GM12878 (cell line): ENCODE results near the gene FMNL2. TPM values are rescaled to one million over a fixed set of nuclear protein-coding genes. Genes with fewer than 3 reads are reported as not detected.

Source experiments
- ATAC-seq: fragments of 200-7000 bp; cut with Tn5 transposase; 3 replicates; pipeline ENCODE4 v1.9.1; 2020; ENCODE audit warnings: mild to moderate bottlenecking, moderate library complexity
- BruUV-seq: library from RNA; stranded (reverse); fragments of 400-500 nt; replicated peaks from 2 replicates; lab custom pipeline; 2021; lab: Mats Ljungman, UMichigan
- CTCF ChIA-PET: fragments of 300-600 bp; sonication (Branson Sonifier 250); formaldehyde crosslinking; extraction: SDS; loops from one replicate; lab custom pipeline; 2021; ENCODE audit warnings: inconsistent platforms; lab: Yijun Ruan, JAX
- POLR2A ChIA-PET: fragments of 350-600 bp; formaldehyde crosslinking; extraction: SDS; loops from one replicate; lab custom pipeline; 2021; ENCODE audit warnings: inconsistent platforms; lab: Charles Lee
- RAD21 ChIA-PET: fragments of 300-600 bp; sonication (Branson Sonifier 250); formaldehyde crosslinking; loops from one replicate; lab custom pipeline; 2023; ENCODE audit warnings: antibody characterized with exemption; ENCODE audit not compliant: unreplicated experiment; lab: Charles Lee
- SMC1A ChIA-PET: fragments of 300-600 bp; sonication (Branson Sonifier 250); formaldehyde crosslinking; loops from one replicate; lab custom pipeline; 2023; ENCODE audit not compliant: unreplicated experiment, uncharacterized antibody; lab: Charles Lee
- DNase-seq: peaks from one replicate; pipeline ENCODE4 v3.0.0-alpha.2; 2011; ENCODE audit warnings: low read depth, low spot score
- FAIRE-seq: peaks from 3 replicates; lab custom pipeline; 2011; peaks lifted over from hg19 to GRCh38; lab: Jason Lieb, UNC
- H2AFZ ChIP-seq: 2 replicates; pipeline ENCODE4 v1.6.0; 2011; ENCODE audit warnings: low read depth, low read length, control low read depth; ENCODE audit not compliant: control insufficient read depth
- H3K27ac ChIP-seq: 2 replicates; pipeline ENCODE4 v1.5.1; 2011; ENCODE audit warnings: control low read depth; ENCODE audit not compliant: control insufficient read depth, insufficient read depth
- H3K27me3 ChIP-seq, 2 experiments: replicated peaks in 1 of 2; 2 replicates each; pipeline versions ENCODE4 v1.6.0 to v1.6.1; 2011; ENCODE audit warnings: low read length in 1 of 2; ENCODE audit not compliant: control insufficient read depth in 2 of 2, insufficient read depth in 2 of 2
- H3K36me3 ChIP-seq, 2 experiments: 2 replicates each; pipeline ENCODE4 v1.5.1; 2011; ENCODE audit warnings: low read length in 1 of 2; ENCODE audit not compliant: control insufficient read depth in 2 of 2, insufficient read depth in 2 of 2
- H3K4me1 ChIP-seq: 2 replicates; pipeline ENCODE4 v1.6.1; 2011; ENCODE audit warnings: mild to moderate bottlenecking, low read length, moderate library complexity, mixed read lengths; ENCODE audit not compliant: control insufficient read depth, insufficient read depth
- H3K4me2 ChIP-seq: 2 replicates; pipeline ENCODE4 v1.6.0; 2011; ENCODE audit warnings: control low read depth; ENCODE audit not compliant: control insufficient read depth, insufficient read depth
- H3K4me3 ChIP-seq: fragments of 200-600 bp; sonication (generic); 2 replicates; pipeline ENCODE4 v1.5.1; 2016
- H3K79me2 ChIP-seq: 2 replicates; pipeline ENCODE4 v1.6.0; 2011; ENCODE audit warnings: low read length; ENCODE audit not compliant: control insufficient read depth, insufficient read depth
- H3K9ac ChIP-seq: 2 replicates; pipeline ENCODE4 v1.8.0; 2011; ENCODE audit warnings: low read length, control low read depth, mixed read lengths; ENCODE audit not compliant: control insufficient read depth, insufficient read depth
- H3K9me3 ChIP-seq: replicated peaks from 3 replicates; pipeline ENCODE4 v1.5.1; 2011; ENCODE audit warnings: mild to moderate bottlenecking, low read length; ENCODE audit not compliant: control insufficient read depth, insufficient read depth
- H4K20me1 ChIP-seq: 2 replicates; pipeline ENCODE4 v1.6.0; 2011; ENCODE audit not compliant: control insufficient read depth, insufficient read depth
- BHLHE40 ChIP-seq, 2 experiments: fragments of 450-650 bp in 1 of 2; IDR thresholded peaks; 2 replicates each; pipeline ENCODE4 v1.6.1; 2011 to 2017; ENCODE audit warnings: low read depth in 2 of 2, borderline replicate concordance in 1 of 2, improper control_type of control experiment in 1 of 2, low read length in 1 of 2, mild to moderate bottlenecking in 1 of 2
- CBFB ChIP-seq: IDR thresholded peaks from 2 replicates; pipeline ENCODE4 v1.6.1; 2016; ENCODE audit warnings: antibody characterized with exemption, low read depth
- E2F8 ChIP-seq: fragments of 450-650 bp; IDR thresholded peaks from 2 replicates; pipeline ENCODE4 v1.6.1; 2018; ENCODE audit warnings: mild to moderate bottlenecking, low read depth, moderate library complexity; ENCODE audit not compliant: partially characterized antibody
- HDAC6 ChIP-seq: fragments of 200-600 bp; sonication (generic); IDR thresholded peaks from one replicate; pipeline ENCODE4 v1.8.0; 2017; ENCODE audit warnings: antibody characterized with exemption; ENCODE audit not compliant: unreplicated experiment
- IRF5 ChIP-seq: fragments of 450-650 bp; IDR thresholded peaks from 2 replicates; pipeline ENCODE4 v1.6.1; 2017; ENCODE audit warnings: borderline replicate concordance
- MTA2 ChIP-seq: fragments of 450-650 bp; IDR thresholded peaks from 2 replicates; pipeline ENCODE4 v1.6.1; 2016; ENCODE audit warnings: low read depth, mild to moderate bottlenecking, moderate library complexity
- NBN ChIP-seq: fragments of 450-650 bp; IDR thresholded peaks from 2 replicates; pipeline ENCODE4 v1.6.1; 2016
- PML ChIP-seq: IDR thresholded peaks from 2 replicates; pipeline ENCODE4 v1.6.1; 2012; ENCODE audit warnings: low read length, inconsistent platforms
- RCOR1 ChIP-seq: conservative IDR thresholded peaks from 2 replicates; pipeline ENCODE4 v1.6.1; 2012; ENCODE audit warnings: low read depth, low read length, improper control_type of control experiment
- SMAD1 ChIP-seq: fragments of 450-650 bp; IDR thresholded peaks from 2 replicates; pipeline ENCODE4 v1.6.1; 2018; ENCODE audit warnings: mild to moderate bottlenecking, low read depth; ENCODE audit not compliant: partially characterized antibody
- TBL1XR1 ChIP-seq: IDR thresholded peaks from 2 replicates; pipeline ENCODE4 v1.6.1; 2012; ENCODE audit warnings: low read depth, low read length, improper control_type of control experiment
- WGBS: methylation state at CpG from one replicate; pipeline ENCODE4 v1.1.6; 2016; ENCODE audit warnings: low lambda C conversion rate; ENCODE audit not compliant: insufficient replicate concordance, insufficient coverage; ENCODE audit errors: missing lambda C conversion rate; 5-methylcytosine and 5-hydroxymethylcytosine counted together
- in situ Hi-C: fragments of 300-500 bp; cut with MboI; formaldehyde crosslinking; loops from 9 replicates; pipeline ENCODE4 v1.14.3; 2018; ENCODE audit warnings: mixed read lengths
- intact Hi-C: fragments of 100-400 bp; cut with micrococcal nuclease; formaldehyde crosslinking; loops from one replicate; pipeline ENCODE4 v1.14.2; 2022; ENCODE audit not compliant: unreplicated experiment
- polyA plus RNA-seq, 11 experiments: library from polyadenylated mRNA; depleted of rRNA in 4 of 11; unstranded in 6 of 11; stranded (reverse) in 5 of 11; fragments of >200 nt; fragmentation: Nextera tagmentation in 4 of 11; fragmentation: Illumina TruSeq in 1 of 11; extraction: Ambion mirVana in 4 of 11; extraction: Trizol in 1 of 11; gene quantifications; 1 replicate in 1 of 11; 2 replicates in 10 of 11; pipeline versions ENCODE4 v1.2.1 to v1.2.3, GENCODE V29; 2011 to 2016; ENCODE audit warnings: inconsistent platforms in 2 of 11, missing spikeins in 2 of 11, low read depth in 1 of 11
- total RNA-seq, 4 experiments: library from RNA; depleted of rRNA in 3 of 4; stranded (reverse); fragments of >200 nt in 3 of 4; fragmentation: Illumina TruSeq in 1 of 4; extraction: Trizol in 1 of 4; gene quantifications; 2 replicates each; pipeline versions ENCODE4 v1.2.1 to v1.2.3, GENCODE V29; 2013 to 2021

FMNL2 gene
- total and polyA plus RNA-seq, 10 of the 15 experiments (the other 5 are each of a cell fraction or from before 2014, with no cell fraction given): 0.13 to 9.9 (median 0.35) TPM

- TF ChIP-seq RCOR1: no peak
These were observed 243.6 kb downstream of the FMNL2 start (continued) for GRCh38 chr2:152578573-152578972.

GRCh38 chr2:152580714-152581113, 245.7 kb downstream of the FMNL2 start:
- WGBS: 74% methylated on average over 3 of the region's 3 CpGs
- Histone ChIP-seq H3K79me2 (no peaks in the 10 kb centered on the region), H4K20me1 (no peaks in the 10 kb centered on the region), H2AFZ (no peak overlapping the region), H3K27me3 (no peaks in the 10 kb centered on the region), H3K9me3 (no peaks in the 10 kb centered on the region), H3K9ac (no peak overlapping the region)
- POLR2A ChIA-PET: no interaction called here
- RAD21 ChIA-PET: no interaction called here
- SMC1A ChIA-PET: no interaction called here
- FAIRE-seq: no peak
- ATAC-seq: no peak
- intact Hi-C loops: no loop called here
- TF ChIP-seq NBN: no peak
- TF ChIP-seq, all 136 proteins: peak for 0
- CTCF ChIA-PET: interaction anchor here (1.0 kb wide), 1 partner anchor 47 kb away, joined by 3 read pairs; no protein-coding TSS in a partner anchor
- H3K4me3 ChIP-seq: no peak overlapping the region
- no peak overlapping the region for H3K4me2 ChIP-seq
- BruUV-seq: no TSS peak
- no peak overlapping the region for H3K27ac ChIP-seq
- no peaks in the 10 kb centered on the region for H3K36me3 ChIP-seq
- no peak for DNase-seq
- H3K4me1 ChIP-seq: no peaks in the 10 kb centered on the region
- in situ Hi-C loops: no loop called here

- Histone ChIP-seq H3K4me2 (no peak overlapping the region), H3K27me3 (no peaks in the 10 kb centered on the region), H3K4me1 (no peaks in the 10 kb centered on the region), H3K4me3 (no peak overlapping the region), H3K79me2 (no peaks in the 10 kb centered on the region), H3K9ac (no peak overlapping the region), H4K20me1 (no peaks in the 10 kb centered on the region), H3K27ac (no peak overlapping the region), H2AFZ (no peak overlapping the region), H3K36me3 (no peaks in the 10 kb centered on the region), H3K9me3 (no peaks in the 10 kb centered on the region)
- intact Hi-C loops (no loop called here), in situ Hi-C loops (no loop called here)
- DNase-seq (no peak), ATAC-seq (no peak), FAIRE-seq (no peak)
- no TSS peak for BruUV-seq
- ChIA-PET CTCF (interaction anchor here (1.0 kb wide), 1 partner anchor 47 kb away, joined by 3 read pairs; no protein-coding TSS in a partner anchor), RAD21 (no interaction called here), POLR2A (interaction anchor here (1.7 kb wide), 1 partner anchor 14 kb away, joined by 5 read pairs; no protein-coding TSS in a partner anchor), SMC1A (no interaction called here)
- WGBS: 79% methylated on average over 11 of the region's 11 CpGs
- TF ChIP-seq PML (no peak), IRF5 (no peak), CBFB (no peak), SMAD1 (no peak), BHLHE40 (IDR thresholded peaks at IDR 0.05; ENCODE audit: borderline replicate concordance in 1 of 2, low read depth in 2 of 2, low read length in 1 of 2) (no peak), MTA2 (no peak), E2F8 (no peak), TBL1XR1 (no peak), HDAC6 (no peak)
These were observed 246.4 kb downstream of the FMNL2 start for GRCh38 chr2:152581360-152581759.
